ENCODE measurements around the gene CCSAP.

CCSAP gene

GRCh38 chr1:229287267-229287666 lies 55.6 kb downstream of the CCSAP start:
- H3K4me1 ChIP-seq (ENCODE audit: control insufficient read depth, insufficient read depth, low read length): peaks cover 3% of the 10 kb centered on the region; the same call in 1 of the 2 replicates
- H3K27ac ChIP-seq (ENCODE audit: low read depth, low read length): no peak overlapping the region
- H3K27me3 ChIP-seq (ENCODE audit: control insufficient read depth, insufficient read depth, low read length): no peaks in the 10 kb centered on the region
- H3K9me3 ChIP-seq (ENCODE audit: control insufficient read depth, insufficient read depth, low read length): no peaks in the 10 kb centered on the region
- H3K4me3 ChIP-seq (ENCODE audit: low read depth, low read length): no peak overlapping the region
- H3K9ac ChIP-seq (ENCODE audit: low read depth, low read length): no peak overlapping the region
- peaks cover 20% of the 10 kb centered on the region for H3K36me3 ChIP-seq (ENCODE audit: control insufficient read depth, insufficient read depth, low read length)

DNA sequence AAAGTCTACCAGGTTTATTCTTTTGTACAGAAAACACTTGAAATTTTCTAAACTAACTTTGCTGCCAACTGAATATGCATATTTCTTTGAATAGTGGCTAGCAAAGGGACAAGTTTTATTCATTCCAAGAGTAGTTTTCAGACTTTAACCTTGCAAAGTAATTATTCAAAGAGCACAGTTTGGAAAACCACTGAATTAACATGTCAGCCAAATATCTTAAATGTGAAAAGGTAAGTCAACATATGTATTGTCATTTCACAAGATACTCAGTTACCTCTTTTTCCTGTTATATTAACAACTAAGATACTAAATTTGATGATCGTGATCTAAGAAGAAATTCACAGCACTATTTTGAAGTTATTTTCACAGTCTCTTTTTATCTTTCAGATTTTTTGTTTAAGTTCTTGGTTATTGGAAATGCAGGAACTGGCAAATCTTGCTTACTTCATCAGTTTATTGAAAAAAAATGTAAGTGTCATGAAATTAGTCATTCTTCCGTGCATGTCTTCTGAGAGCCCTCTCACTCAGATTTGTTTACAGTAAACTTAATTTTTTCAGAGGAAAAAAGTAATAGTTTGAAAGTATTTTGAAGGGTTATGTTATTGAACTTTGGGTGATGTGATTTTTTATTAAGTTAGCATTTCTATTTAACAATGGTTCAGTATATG lies 56.6 kb downstream of the CCSAP start:
- H3K27me3 ChIP-seq (ENCODE audit: control insufficient read depth, insufficient read depth, low read length): no peaks in the 10 kb centered on the region
- no peak overlapping the region for H3K9ac ChIP-seq (ENCODE audit: low read depth, low read length)
- H3K27ac ChIP-seq (ENCODE audit: low read depth, low read length): no peak overlapping the region
- peaks cover 3% of the 10 kb centered on the region; the same call in 1 of the 2 replicates for H3K4me1 ChIP-seq (ENCODE audit: control insufficient read depth, insufficient read depth, low read length)
- no peaks in the 10 kb centered on the region for H3K9me3 ChIP-seq (ENCODE audit: control insufficient read depth, insufficient read depth, low read length)
- peaks cover 20% of the 10 kb centered on the region for H3K36me3 ChIP-seq (ENCODE audit: control insufficient read depth, insufficient read depth, low read length)
- no peak overlapping the region for H3K4me3 ChIP-seq (ENCODE audit: low read depth, low read length)

DNA sequence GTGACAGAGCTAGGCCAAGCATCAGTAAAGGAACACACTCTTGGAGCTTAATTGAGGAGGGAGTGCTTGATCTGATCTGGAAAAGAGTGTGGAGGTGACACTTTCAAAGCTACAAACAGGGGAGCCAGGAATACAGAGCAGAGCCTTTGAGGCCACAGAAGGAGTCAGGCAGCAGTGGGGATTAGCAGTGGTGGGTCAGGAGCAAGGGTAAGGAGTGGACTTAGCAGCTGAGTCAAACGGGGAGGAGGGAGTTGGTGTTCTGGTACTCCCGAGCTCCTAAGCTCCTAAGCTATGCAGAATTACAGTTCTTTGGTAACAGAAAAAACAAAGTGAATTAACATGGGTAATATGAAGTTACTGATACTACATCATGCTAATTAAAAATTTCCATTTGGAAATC lies 57.4 kb downstream of the CCSAP start:
- Histone ChIP-seq H3K9ac (ENCODE audit: low read depth, low read length) (no peak overlapping the region), H3K27me3 (ENCODE audit: control insufficient read depth, insufficient read depth, low read length) (no peaks in the 10 kb centered on the region), H3K4me3 (ENCODE audit: low read depth, low read length) (no peak overlapping the region), H3K4me1 (ENCODE audit: control insufficient read depth, insufficient read depth, low read length) (peaks cover 3% of the 10 kb centered on the region; the same call in 1 of the 2 replicates), H3K36me3 (ENCODE audit: control insufficient read depth, insufficient read depth, low read length) (peaks cover 14% of the 10 kb centered on the region), H3K9me3 (ENCODE audit: control insufficient read depth, insufficient read depth, low read length) (no peaks in the 10 kb centered on the region), H3K27ac (ENCODE audit: low read depth, low read length) (no peak overlapping the region)

DNA sequence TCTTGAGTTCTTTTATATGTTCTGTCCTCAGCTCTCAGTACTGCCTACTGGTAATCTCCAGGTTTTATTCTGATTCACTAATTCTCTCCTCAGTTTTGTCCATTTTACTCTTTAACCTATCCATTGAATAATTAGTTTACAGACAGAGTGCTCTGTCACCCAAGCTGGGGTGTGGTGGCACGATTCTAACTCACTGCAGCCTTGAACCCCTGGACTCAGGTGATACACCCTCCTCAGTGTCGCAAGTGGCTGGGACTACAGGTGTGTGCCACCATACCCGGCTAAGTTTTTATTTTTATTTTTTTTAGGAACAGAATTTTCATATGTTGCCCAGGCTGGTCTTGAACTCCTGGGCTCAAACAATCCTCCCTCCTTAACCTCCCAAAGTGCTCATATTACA lies 58.0 kb downstream of the CCSAP start:
- Histone ChIP-seq H3K4me1 (ENCODE audit: control insufficient read depth, insufficient read depth, low read length) (peaks cover 3% of the 10 kb centered on the region; the same call in 1 of the 2 replicates), H3K4me3 (ENCODE audit: low read depth, low read length) (no peak overlapping the region), H3K36me3 (ENCODE audit: control insufficient read depth, insufficient read depth, low read length) (peaks cover 9% of the 10 kb centered on the region), H3K27me3 (ENCODE audit: control insufficient read depth, insufficient read depth, low read length) (no peaks in the 10 kb centered on the region), H3K9me3 (ENCODE audit: control insufficient read depth, insufficient read depth, low read length) (no peaks in the 10 kb centered on the region), H3K27ac (ENCODE audit: low read depth, low read length) (no peak overlapping the region), H3K9ac (ENCODE audit: low read depth, low read length) (no peak overlapping the region)

GRCh38 chr1:229283183-229283611 lies 59.6 kb downstream of the CCSAP start:
- H3K4me1 ChIP-seq (ENCODE audit: control insufficient read depth, insufficient read depth, low read length): peaks cover 7% of the 10 kb centered on the region; the same call in 1 of the 2 replicates
- H3K9me3 ChIP-seq (ENCODE audit: control insufficient read depth, insufficient read depth, low read length): no peaks in the 10 kb centered on the region
- no peaks in the 10 kb centered on the region for H3K36me3 ChIP-seq (ENCODE audit: control insufficient read depth, insufficient read depth, low read length)
- no peak overlapping the region for H3K4me3 ChIP-seq (ENCODE audit: low read depth, low read length)
- no peak overlapping the region for H3K9ac ChIP-seq (ENCODE audit: low read depth, low read length)
- no peaks in the 10 kb centered on the region for H3K27me3 ChIP-seq (ENCODE audit: control insufficient read depth, insufficient read depth, low read length)
- H3K27ac ChIP-seq (ENCODE audit: low read depth, low read length): no peak overlapping the region

DNA sequence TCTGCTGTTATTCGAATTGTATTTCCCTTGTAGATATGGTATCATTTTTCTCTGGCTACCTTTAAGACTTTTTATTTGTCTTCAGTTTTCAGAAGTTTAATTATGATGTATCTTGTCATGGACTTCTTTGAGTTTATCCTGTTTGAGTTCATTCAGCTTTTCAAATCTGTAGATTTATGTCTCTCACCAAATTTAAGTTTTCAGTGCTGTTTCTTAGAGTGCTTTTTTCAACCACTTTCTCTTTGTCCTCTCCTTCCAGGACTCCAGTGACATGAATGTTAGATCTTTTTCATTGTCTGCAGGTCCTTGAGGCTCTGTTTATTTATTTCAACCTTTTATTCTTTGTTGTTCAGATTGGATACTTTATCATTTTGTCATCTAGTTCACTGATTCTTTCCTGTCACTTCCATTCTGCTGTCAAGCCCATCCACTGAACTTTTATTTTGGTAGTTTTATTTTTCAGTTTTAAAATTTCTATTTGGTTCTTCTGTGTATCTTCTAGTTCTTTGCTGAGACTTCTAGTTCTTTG lies 60.5 kb downstream of the CCSAP start:
- Histone ChIP-seq H3K36me3 (ENCODE audit: control insufficient read depth, insufficient read depth, low read length) (no peaks in the 10 kb centered on the region), H3K27ac (ENCODE audit: low read depth, low read length) (no peak overlapping the region), H3K9ac (ENCODE audit: low read depth, low read length) (no peak overlapping the region)

GRCh38 chr1:229281339-229281926 lies 61.4 kb downstream of the CCSAP start:
- Histone ChIP-seq H3K9me3 (ENCODE audit: control insufficient read depth, insufficient read depth, low read length) (no peaks in the 10 kb centered on the region), H3K36me3 (ENCODE audit: control insufficient read depth, insufficient read depth, low read length) (no peaks in the 10 kb centered on the region), H3K4me3 (ENCODE audit: low read depth, low read length) (no peak overlapping the region), H3K27ac (ENCODE audit: low read depth, low read length) (no peak overlapping the region), H3K27me3 (ENCODE audit: control insufficient read depth, insufficient read depth, low read length) (no peaks in the 10 kb centered on the region), H3K4me1 (ENCODE audit: control insufficient read depth, insufficient read depth, low read length) (peaks cover 10% of the 10 kb centered on the region), H3K9ac (ENCODE audit: low read depth, low read length) (no peak overlapping the region)

More for the DNA sequence above, 60.5 kb downstream of the CCSAP start:
- Histone ChIP-seq H3K4me3 (ENCODE audit: low read depth, low read length) (no peak overlapping the region), H3K4me1 (ENCODE audit: control insufficient read depth, insufficient read depth, low read length) (peaks cover 7% of the 10 kb centered on the region; the same call in 1 of the 2 replicates), H3K27me3 (ENCODE audit: control insufficient read depth, insufficient read depth, low read length) (no peaks in the 10 kb centered on the region), H3K9me3 (ENCODE audit: control insufficient read depth, insufficient read depth, low read length) (no peaks in the 10 kb centered on the region)

- no peak overlapping the region for H3K4me3 ChIP-seq (ENCODE audit: low read depth, low read length)
- H3K9ac ChIP-seq (ENCODE audit: low read depth, low read length): no peak overlapping the region
- peaks cover 15% of the 10 kb centered on the region for H3K4me1 ChIP-seq (ENCODE audit: control insufficient read depth, insufficient read depth, low read length)
- H3K36me3 ChIP-seq (ENCODE audit: control insufficient read depth, insufficient read depth, low read length): no peaks in the 10 kb centered on the region
- no peaks in the 10 kb centered on the region for H3K27me3 ChIP-seq (ENCODE audit: control insufficient read depth, insufficient read depth, low read length)
- H3K9me3 ChIP-seq (ENCODE audit: control insufficient read depth, insufficient read depth, low read length): no peaks in the 10 kb centered on the region
- H3K27ac ChIP-seq (ENCODE audit: low read depth, low read length): no peak overlapping the region
These were observed 61.9 kb downstream of the CCSAP start for GRCh38 chr1:229280921-229281320.

DNA sequence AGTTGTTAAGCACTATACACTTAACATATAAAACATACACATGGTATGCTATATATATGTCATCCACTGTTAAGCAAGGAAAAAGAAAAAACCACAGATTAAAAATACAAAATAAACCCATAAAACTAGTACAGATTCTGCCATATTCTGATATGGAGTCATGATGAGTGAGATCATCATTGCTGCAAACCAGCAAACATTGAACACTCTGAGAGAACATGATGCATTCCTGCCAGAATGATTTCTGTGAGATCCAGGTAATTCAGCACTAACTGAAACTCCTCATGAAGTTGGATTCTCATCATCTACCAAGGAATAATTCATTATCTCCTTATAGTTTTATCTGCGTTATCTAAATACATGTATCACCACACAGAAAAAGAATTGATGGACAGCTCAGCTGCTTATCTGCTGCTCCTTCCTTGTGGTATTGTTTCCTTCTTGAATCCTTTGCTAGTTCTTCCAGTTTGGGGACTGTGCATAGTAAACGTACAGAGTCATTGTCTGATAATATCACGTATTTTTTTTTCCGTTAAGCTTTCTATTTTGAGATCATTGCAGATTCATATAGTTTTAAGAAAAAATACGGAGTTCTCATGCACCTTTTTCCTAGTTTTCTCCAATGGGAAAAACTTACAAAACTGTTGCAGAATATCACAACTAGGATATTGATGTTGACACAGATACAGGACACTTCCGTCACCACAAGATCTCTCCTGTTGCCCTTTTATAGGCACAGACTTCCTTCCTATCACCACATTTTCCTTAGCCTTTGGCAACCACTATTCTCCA lies 62.6 kb downstream of the CCSAP start:
- H3K36me3 ChIP-seq (ENCODE audit: control insufficient read depth, insufficient read depth, low read length): no peaks in the 10 kb centered on the region
- no peak overlapping the region for H3K4me3 ChIP-seq (ENCODE audit: low read depth, low read length)
- no peak overlapping the region for H3K9ac ChIP-seq (ENCODE audit: low read depth, low read length)
- no peak overlapping the region for H3K27ac ChIP-seq (ENCODE audit: low read depth, low read length)
- no peaks in the 10 kb centered on the region for H3K9me3 ChIP-seq (ENCODE audit: control insufficient read depth, insufficient read depth, low read length)
- peaks cover 13% of the 10 kb centered on the region for H3K4me1 ChIP-seq (ENCODE audit: control insufficient read depth, insufficient read depth, low read length)
- no peaks in the 10 kb centered on the region for H3K27me3 ChIP-seq (ENCODE audit: control insufficient read depth, insufficient read depth, low read length)

DNA sequence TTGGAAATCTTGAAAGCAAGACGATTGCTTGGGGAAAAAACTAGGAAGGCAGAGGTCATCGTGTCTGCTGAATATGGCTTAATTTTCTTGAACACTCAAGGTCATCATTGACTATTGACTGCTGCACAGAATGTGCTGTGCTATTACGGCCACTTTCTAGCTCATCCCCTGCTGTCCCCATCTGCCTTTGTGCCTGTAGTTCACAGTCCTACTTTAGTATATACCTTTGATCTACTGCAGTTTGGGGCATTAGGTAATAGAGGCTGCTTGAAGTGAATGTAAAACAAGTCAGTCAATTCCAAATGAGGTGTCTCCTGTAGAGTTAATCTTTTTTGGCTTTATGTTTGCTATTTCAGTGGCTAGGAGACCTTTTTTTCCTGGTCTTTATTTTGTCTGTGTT lies 63.6 kb downstream of the CCSAP start:
- H3K4me1 ChIP-seq (ENCODE audit: control insufficient read depth, insufficient read depth, low read length): peaks cover 23% of the 10 kb centered on the region; the same call in 1 of the 2 replicates
- H3K4me3 ChIP-seq (ENCODE audit: low read depth, low read length): no peak overlapping the region
- no peak overlapping the region for H3K9ac ChIP-seq (ENCODE audit: low read depth, low read length)
- H3K9me3 ChIP-seq (ENCODE audit: control insufficient read depth, insufficient read depth, low read length): no peaks in the 10 kb centered on the region
- H3K27me3 ChIP-seq (ENCODE audit: control insufficient read depth, insufficient read depth, low read length): no peaks in the 10 kb centered on the region
- no peak overlapping the region for H3K27ac ChIP-seq (ENCODE audit: low read depth, low read length)
- H3K36me3 ChIP-seq (ENCODE audit: control insufficient read depth, insufficient read depth, low read length): no peaks in the 10 kb centered on the region

Data from HUES48 (cell line).